ENCODE data around the gene CELSR1. TPM values are rescaled to one million over a fixed set of nuclear protein-coding genes. Genes with fewer than 3 reads are reported as not detected.

CELSR1 gene
- total and polyA plus RNA-seq, 2 of the 13 experiments (the other 11 are each of a cell fraction or from before 2014, with no cell fraction given), result 0.78 to 1.8 TPM

GRCh38 chr22:46536537-46537224 lies 739 bp downstream of the CELSR1 start (continued):
- TF ChIP-seq HIC2 (CRISPR knock-in tag; IDR thresholded peaks at IDR 0.05; ENCODE audit: low read depth) (no peak), MXI1 (IDR thresholded peaks at IDR 0.05; ENCODE audit: borderline replicate concordance, low read depth, low read length) (no peak), EHMT2 (IDR thresholded peaks at IDR 0.05; ENCODE audit: borderline replicate concordance, low read depth, low read length) (no peak)
- TF ChIP-seq, protein P1, sequence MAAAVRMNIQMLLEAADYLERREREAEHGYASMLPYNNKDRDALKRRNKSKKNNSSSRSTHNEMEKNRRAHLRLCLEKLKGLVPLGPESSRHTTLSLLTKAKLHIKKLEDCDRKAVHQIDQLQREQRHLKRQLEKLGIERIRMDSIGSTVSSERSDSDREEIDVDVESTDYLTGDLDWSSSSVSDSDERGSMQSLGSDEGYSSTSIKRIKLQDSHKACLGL (CRISPR knock-in tag; IDR thresholded peaks at IDR 0.05), result no peak
- TF ChIP-seq, protein P2, sequence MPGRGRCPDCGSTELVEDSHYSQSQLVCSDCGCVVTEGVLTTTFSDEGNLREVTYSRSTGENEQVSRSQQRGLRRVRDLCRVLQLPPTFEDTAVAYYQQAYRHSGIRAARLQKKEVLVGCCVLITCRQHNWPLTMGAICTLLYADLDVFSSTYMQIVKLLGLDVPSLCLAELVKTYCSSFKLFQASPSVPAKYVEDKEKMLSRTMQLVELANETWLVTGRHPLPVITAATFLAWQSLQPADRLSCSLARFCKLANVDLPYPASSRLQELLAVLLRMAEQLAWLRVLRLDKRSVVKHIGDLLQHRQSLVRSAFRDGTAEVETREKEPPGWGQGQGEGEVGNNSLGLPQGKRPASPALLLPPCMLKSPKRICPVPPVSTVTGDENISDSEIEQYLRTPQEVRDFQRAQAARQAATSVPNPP (CRISPR knock-in tag; IDR thresholded peaks at IDR 0.05), result no peak

GRCh38 chr22:46535876-46536536 lies 1.4 kb downstream of the CELSR1 start:
- no peak overlapping the region for H3K4me3 ChIP-seq (replicated peaks in 1 of 3; ENCODE audit: insufficient read depth in 1 of 3, low read depth in 2 of 3, low read length in 3 of 3)
- DNase-seq (ENCODE audit: low spot score), result no peak
- TF ChIP-seq THAP8 (CRISPR knock-in tag; IDR thresholded peaks at IDR 0.05; ENCODE audit: borderline replicate concordance) (no peak), HNRNPL (IDR thresholded peaks at IDR 0.05; ENCODE audit: low read depth, low read length) (0 out of 2 replicates have a peak, but pooled peaks have one; percentile 20)
- no peak overlapping the region for H3K9ac ChIP-seq (ENCODE audit: insufficient read depth, low read depth, low read length)
- FAIRE-seq, result no peak
- no TSS peak for BruUV-seq (replicated peaks)
- no peak overlapping the region for H3K27ac ChIP-seq (ENCODE audit: extremely low read length, insufficient read depth, low read length)
- H2AFZ ChIP-seq (ENCODE audit: low read length), result no peak overlapping the region
- intact Hi-C loops (cut with micrococcal nuclease; ENCODE audit: unreplicated experiment) (no loop called here), in situ Hi-C loops (cut with HindIII; ENCODE audit: extremely low pct_ligation_motif_present, low pct_unique_long_range_greater_than_20kb) (loop anchor here (5.0 to 25.0 kb wide), 2 partner anchors 169 to 399 kb away; no protein-coding TSS in a partner anchor)
- no peak for ATAC-seq
- no peaks in the 10 kb centered on the region for H3K36me3 ChIP-seq (replicated peaks in 1 of 2; ENCODE audit: control insufficient read depth in 1 of 2, insufficient read depth in 2 of 2, low read length in 2 of 2)
- peaks cover 5 to 32% of the 10 kb centered on the region in 2 experiments for H3K27me3 ChIP-seq (ENCODE audit: control insufficient read depth in 1 of 2, insufficient read depth in 2 of 2, low read length in 2 of 2)
- no peak overlapping the region for H3K4me2 ChIP-seq (ENCODE audit: low read depth, low read length)
- peaks cover 20% of the 10 kb centered on the region for H3K4me1 ChIP-seq (ENCODE audit: insufficient read depth, low read length)
- CTCF ChIA-PET (ENCODE audit: low intra/inter-chr PET ratio, low total read pairs), result no interaction called here
- H4K20me1 ChIP-seq (ENCODE audit: insufficient read depth, low read length), result no peaks in the 10 kb centered on the region
- no peaks in the 10 kb centered on the region for H3K9me3 ChIP-seq (ENCODE audit: low read length)
- WGBS (ENCODE audit: low lambda C conversion rate), result 98% methylated on average over 53 of the region's 78 CpGs
- no peaks in the 10 kb centered on the region for H3K79me2 ChIP-seq (ENCODE audit: insufficient read depth, low read length)
- POLR2A ChIA-PET, result no interaction called here
